ENCODE results near the gene BPHL. TPM values are rescaled to one million over a fixed set of nuclear protein-coding genes. Genes with fewer than 3 reads are reported as not detected.
"Not testable (repeated sequence)": the region's sequence is repeated elsewhere in the genome, so short reads cannot be mapped to it uniquely, and the experiment has no call there.

Gene BPHL
- total RNA-seq, 1 donor from 2014 or later: 35.4 TPM

GRCh38 chr6:3183066-3183465 lies 64.6 kb downstream of the BPHL start:
- no peak for TF ChIP-seq CTCF (IDR thresholded peaks at IDR 0.05; ENCODE audit: unreplicated experiment)
- Mint-ChIP-seq H3K9me3 (ENCODE audit: unreplicated experiment) (no peaks in the 10 kb centered on the region), H3K27ac (ENCODE audit: unreplicated experiment) (no peak overlapping the region), H3K4me3 (ENCODE audit: unreplicated experiment) (no peak overlapping the region), H3K4me1 (ENCODE audit: unreplicated experiment) (peaks cover 11% of the 10 kb centered on the region), H3K27me3 (ENCODE audit: unreplicated experiment) (peaks cover 19% of the 10 kb centered on the region), H3K36me3 (ENCODE audit: low read depth, unreplicated experiment) (no peaks in the 10 kb centered on the region)
- DNase-seq (ENCODE audit: low spot score): no peak

GRCh38 chr6:3186974-3187382 lies 68.5 kb downstream of the BPHL start:
- TF ChIP-seq CTCF (IDR thresholded peaks at IDR 0.05; ENCODE audit: unreplicated experiment): no peak
- peaks cover 14% of the 10 kb centered on the region for H3K4me1 Mint-ChIP-seq (ENCODE audit: unreplicated experiment)
- H3K4me3 Mint-ChIP-seq (ENCODE audit: unreplicated experiment): no peak overlapping the region
- DNase-seq (ENCODE audit: low spot score): no peak
- H3K9me3 Mint-ChIP-seq (ENCODE audit: unreplicated experiment): no peaks in the 10 kb centered on the region
- H3K27me3 Mint-ChIP-seq (ENCODE audit: unreplicated experiment): peaks cover 7% of the 10 kb centered on the region
- no peak overlapping the region for H3K27ac Mint-ChIP-seq (ENCODE audit: unreplicated experiment)
- H3K36me3 Mint-ChIP-seq (ENCODE audit: low read depth, unreplicated experiment): no peaks in the 10 kb centered on the region

GRCh38 chr6:3188262-3188661 lies 69.8 kb downstream of the BPHL start:
- TF ChIP-seq CTCF (IDR thresholded peaks at IDR 0.05; ENCODE audit: unreplicated experiment): no peak
- H3K4me1 Mint-ChIP-seq (ENCODE audit: unreplicated experiment): peaks cover 9% of the 10 kb centered on the region
- H3K27me3 Mint-ChIP-seq (ENCODE audit: unreplicated experiment): peaks cover 7% of the 10 kb centered on the region
- H3K27ac Mint-ChIP-seq (ENCODE audit: unreplicated experiment): no peak overlapping the region
- DNase-seq (ENCODE audit: low spot score): no peak
- no peaks in the 10 kb centered on the region for H3K9me3 Mint-ChIP-seq (ENCODE audit: unreplicated experiment)
- no peak overlapping the region for H3K4me3 Mint-ChIP-seq (ENCODE audit: unreplicated experiment)
- no peaks in the 10 kb centered on the region for H3K36me3 Mint-ChIP-seq (ENCODE audit: low read depth, unreplicated experiment)

GRCh38 chr6:3189192-3189591 lies 70.7 kb downstream of the BPHL start:
- not testable (repeated sequence) for H3K4me1 Mint-ChIP-seq (ENCODE audit: unreplicated experiment); H3K36me3 Mint-ChIP-seq (ENCODE audit: low read depth, unreplicated experiment); H3K27ac Mint-ChIP-seq (ENCODE audit: unreplicated experiment); H3K9me3 Mint-ChIP-seq (ENCODE audit: unreplicated experiment); H3K27me3 Mint-ChIP-seq (ENCODE audit: unreplicated experiment); DNase-seq (ENCODE audit: low spot score); H3K4me3 Mint-ChIP-seq (ENCODE audit: unreplicated experiment)

- TF ChIP-seq CTCF (IDR thresholded peaks at IDR 0.05; ENCODE audit: unreplicated experiment): no peak
- Mint-ChIP-seq H3K27ac (ENCODE audit: unreplicated experiment) (no peak overlapping the region), H3K9me3 (ENCODE audit: unreplicated experiment) (no peaks in the 10 kb centered on the region), H3K4me3 (ENCODE audit: unreplicated experiment) (no peak overlapping the region), H3K4me1 (ENCODE audit: unreplicated experiment) (peaks cover 3% of the 10 kb centered on the region), H3K36me3 (ENCODE audit: low read depth, unreplicated experiment) (no peaks in the 10 kb centered on the region), H3K27me3 (ENCODE audit: unreplicated experiment) (peaks cover 7% of the 10 kb centered on the region)
- no peak for DNase-seq (ENCODE audit: low spot score)
Observed at GRCh38 chr6:3190056-3190455, 71.5 kb downstream of the BPHL start.

GRCh38 chr6:3190779-3191178 lies 72.3 kb downstream of the BPHL start:
- H3K36me3 Mint-ChIP-seq (ENCODE audit: low read depth, unreplicated experiment): no peaks in the 10 kb centered on the region
- no peak overlapping the region for H3K4me3 Mint-ChIP-seq (ENCODE audit: unreplicated experiment)
- H3K4me1 Mint-ChIP-seq (ENCODE audit: unreplicated experiment): peaks cover 3% of the 10 kb centered on the region
- peaks cover 4% of the 10 kb centered on the region for H3K27me3 Mint-ChIP-seq (ENCODE audit: unreplicated experiment)
- no peak overlapping the region for H3K27ac Mint-ChIP-seq (ENCODE audit: unreplicated experiment)
- no peak for DNase-seq (ENCODE audit: low spot score)
- no peaks in the 10 kb centered on the region for H3K9me3 Mint-ChIP-seq (ENCODE audit: unreplicated experiment)
- no peak for TF ChIP-seq CTCF (IDR thresholded peaks at IDR 0.05; ENCODE audit: unreplicated experiment)
